CD4-positive, alpha-beta T cell treated with Interleukin-12 subunit alpha and Interleukin-12 subunit beta, for 1 hour (primary cell): ENCODE results near the gene DZIP3.

Experiments used
- DNase-seq: peaks from one replicate; pipeline ENCODE4 v3.0.0-alpha.2; 2020

DZIP3 gene

DNA sequence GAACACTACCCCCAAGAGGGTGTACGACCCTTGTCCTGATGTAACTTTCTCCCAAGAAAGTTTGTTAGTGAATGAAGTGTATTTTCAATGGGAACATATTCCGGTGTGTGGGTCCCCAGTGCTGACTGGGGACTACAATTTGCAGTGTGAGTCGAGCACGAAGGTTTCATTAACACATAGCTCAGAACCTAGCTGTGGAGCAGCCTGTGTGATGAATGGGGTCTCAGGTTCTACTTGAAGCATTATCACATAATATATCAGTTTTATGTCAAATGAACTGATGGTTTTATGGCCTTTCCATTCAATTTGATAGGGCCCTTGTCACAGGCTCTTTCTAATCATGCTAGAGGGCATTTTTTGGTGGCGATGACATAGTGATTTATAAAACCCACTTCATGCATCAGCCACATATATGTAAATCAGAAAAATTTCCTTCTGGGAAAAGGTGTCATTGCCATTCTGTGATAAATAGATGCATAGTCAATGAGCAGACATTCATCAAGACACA lies 123.5 kb downstream of the DZIP3 start:
- DNase-seq = no peak

DNA sequence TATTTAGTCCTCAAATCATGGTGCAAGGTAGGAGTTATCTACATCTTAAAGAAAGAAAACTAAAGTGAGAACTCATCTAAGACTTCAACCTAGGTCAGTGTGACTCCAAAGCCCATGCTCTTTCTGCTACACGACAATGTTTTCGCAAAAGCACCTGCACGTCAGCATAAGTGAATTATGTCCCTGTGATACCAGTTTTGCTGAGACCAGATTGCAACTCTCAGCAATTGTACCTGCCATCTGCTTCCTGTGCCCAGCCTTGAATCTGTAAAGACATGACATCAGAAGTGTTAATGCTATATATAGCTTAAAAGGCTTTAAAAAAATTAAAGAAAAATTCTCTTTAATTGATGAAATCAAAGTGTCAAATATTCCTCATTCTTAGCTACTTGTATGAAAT lies 124.3 kb downstream of the DZIP3 start:
- no peak for DNase-seq

GRCh38 chr3:108718454-108718853 lies 128.9 kb downstream of the DZIP3 start:
- no peak for DNase-seq

DNA sequence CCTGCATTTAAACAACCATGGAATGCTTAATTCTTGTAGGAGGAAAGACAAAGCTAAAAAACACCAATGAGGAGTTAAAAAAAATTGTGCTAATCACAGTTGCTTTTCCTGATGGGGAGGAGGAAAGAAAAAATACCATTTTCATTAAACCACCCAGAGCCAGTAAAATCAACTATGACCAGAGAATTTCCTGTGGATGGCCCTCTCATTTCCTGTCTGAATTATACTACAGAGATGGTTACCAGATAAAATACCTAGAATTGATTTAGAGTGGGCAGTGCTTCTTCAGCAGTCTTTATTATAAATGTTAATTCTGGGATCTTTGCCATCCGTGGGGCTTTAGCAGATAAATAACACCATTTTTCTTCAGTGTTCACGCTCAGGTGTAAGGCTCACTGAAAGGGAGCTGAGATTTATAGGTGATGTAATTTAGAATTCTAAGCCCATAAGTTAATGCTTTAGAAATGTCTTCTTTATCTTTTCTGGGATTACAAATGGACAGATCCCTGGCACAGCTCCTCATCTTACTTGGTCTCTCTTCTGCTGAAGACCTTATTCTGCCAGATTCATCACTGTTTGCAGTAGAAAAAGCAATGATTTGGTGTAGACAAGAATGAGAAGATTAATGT lies 129.8 kb downstream of the DZIP3 start:
- no peak for DNase-seq

DNA sequence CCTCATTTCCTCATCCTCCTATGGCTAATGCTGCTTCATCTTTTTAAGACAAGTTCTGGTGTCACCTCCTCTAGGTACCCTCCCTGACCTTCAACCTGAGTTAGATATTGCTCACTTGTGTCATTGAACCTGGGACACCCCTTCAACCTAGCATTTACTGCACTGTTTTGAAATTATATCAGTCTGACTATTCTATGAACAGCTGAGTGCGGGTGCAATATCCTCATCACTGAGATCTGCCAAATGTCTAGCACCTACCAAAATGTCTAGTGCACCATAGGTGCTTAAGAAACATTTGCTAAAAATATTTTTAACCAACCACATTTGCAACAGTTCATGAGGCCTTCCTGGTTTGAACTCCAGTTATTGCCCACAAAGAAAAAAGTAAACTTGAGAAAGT lies 133.2 kb downstream of the DZIP3 start:
- no peak for DNase-seq

- DNase-seq = no peak
Measured at GRCh38 chr3:108724101-108724500, 134.6 kb downstream of the DZIP3 start.

DNA sequence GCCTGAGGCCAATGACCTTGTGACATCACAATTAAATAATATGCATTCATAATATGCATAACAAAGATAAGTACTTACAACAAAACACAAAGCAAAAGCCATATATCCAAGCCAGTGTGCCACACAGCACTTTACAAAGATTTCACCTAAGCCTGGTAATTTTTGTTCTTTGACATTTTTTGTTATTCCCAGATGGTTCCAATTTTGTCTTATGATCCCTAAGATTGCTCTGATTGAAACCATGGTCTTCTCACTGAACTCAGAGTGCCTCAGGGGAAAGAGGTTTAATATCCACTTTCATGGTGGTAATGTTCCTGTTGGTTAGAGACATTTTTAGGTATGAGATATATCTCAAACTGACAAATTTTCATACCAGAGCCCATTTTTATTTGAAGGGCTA lies 138.6 kb downstream of the DZIP3 start:
- no peak for DNase-seq

- no peak for DNase-seq
Measured at GRCh38 chr3:108728934-108729333, 139.4 kb downstream of the DZIP3 start.

- no peak for DNase-seq
Measured at GRCh38 chr3:108736821-108737220, 147.3 kb downstream of the DZIP3 start.

- DNase-seq = no peak
Measured at GRCh38 chr3:108742929-108743328, 153.4 kb downstream of the DZIP3 start.
